ENCODE results near the gene XPO5. TPM values are rescaled to one million over a fixed set of nuclear protein-coding genes. Genes with fewer than 3 reads are reported as not detected.

The XPO5 gene
- total RNA-seq, 1 donor from 2014 or later: 54.8 TPM

DNA sequence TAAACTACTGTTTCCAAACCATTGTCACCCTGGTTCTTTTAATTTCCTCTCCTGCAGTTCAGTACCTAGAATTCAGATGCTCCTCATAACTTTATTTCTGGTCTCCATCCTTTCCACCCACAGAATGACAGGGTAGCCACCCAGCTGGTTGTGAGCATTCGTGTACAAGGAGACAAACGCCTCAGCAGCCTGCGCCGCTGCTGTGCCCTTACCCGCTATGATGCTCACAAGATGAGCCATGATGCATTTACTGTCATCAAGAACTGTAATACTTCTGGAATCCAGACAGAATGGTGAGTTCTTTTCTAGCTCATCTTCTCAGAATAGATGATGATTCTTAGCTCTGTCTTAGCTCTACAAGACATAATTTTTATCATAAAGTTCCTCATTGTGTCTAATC lies 34.6 kb upstream of the XPO5 start:
- TF ChIP-seq, protein P1, sequence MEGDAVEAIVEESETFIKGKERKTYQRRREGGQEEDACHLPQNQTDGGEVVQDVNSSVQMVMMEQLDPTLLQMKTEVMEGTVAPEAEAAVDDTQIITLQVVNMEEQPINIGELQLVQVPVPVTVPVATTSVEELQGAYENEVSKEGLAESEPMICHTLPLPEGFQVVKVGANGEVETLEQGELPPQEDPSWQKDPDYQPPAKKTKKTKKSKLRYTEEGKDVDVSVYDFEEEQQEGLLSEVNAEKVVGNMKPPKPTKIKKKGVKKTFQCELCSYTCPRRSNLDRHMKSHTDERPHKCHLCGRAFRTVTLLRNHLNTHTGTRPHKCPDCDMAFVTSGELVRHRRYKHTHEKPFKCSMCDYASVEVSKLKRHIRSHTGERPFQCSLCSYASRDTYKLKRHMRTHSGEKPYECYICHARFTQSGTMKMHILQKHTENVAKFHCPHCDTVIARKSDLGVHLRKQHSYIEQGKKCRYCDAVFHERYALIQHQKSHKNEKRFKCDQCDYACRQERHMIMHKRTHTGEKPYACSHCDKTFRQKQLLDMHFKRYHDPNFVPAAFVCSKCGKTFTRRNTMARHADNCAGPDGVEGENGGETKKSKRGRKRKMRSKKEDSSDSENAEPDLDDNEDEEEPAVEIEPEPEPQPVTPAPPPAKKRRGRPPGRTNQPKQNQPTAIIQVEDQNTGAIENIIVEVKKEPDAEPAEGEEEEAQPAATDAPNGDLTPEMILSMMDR (IDR thresholded peaks at IDR 0.05; ENCODE audit: insufficient read depth, low read length, poor library complexity, severe bottlenecking): no peak
- H3K27me3 ChIP-seq (ENCODE audit: control insufficient read depth, insufficient read depth, low read length): no peaks in the 10 kb centered on the region
- no peak for DNase-seq (ENCODE audit: low read depth)
- H3K4me3 ChIP-seq (ENCODE audit: low read depth, low read length): no peak overlapping the region
- H3K36me3 ChIP-seq (ENCODE audit: control insufficient read depth, insufficient read depth, low read length): no peaks in the 10 kb centered on the region

DNA sequence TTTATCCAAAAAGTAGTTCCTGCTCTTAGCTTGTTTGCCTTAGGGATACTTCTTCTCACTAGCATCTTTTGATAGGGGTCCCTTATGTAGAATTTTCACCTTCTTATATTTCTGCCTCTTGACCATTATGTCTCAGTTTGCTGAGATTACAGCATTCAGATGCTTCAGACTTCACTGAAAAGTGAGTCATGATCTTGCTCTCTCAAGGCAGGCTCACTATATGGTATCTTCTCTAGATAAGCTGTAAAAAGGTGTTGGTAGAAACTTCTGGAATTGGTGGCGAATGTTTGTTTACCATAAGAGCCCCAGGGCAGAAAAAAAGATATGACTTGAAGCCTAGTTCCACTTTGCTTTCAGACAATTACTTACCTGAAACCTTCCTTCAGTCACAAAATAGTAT lies 33.6 kb upstream of the XPO5 start:
- Histone ChIP-seq H3K27me3 (ENCODE audit: control insufficient read depth, insufficient read depth, low read length) (no peaks in the 10 kb centered on the region), H3K36me3 (ENCODE audit: control insufficient read depth, insufficient read depth, low read length) (no peaks in the 10 kb centered on the region), H3K4me3 (ENCODE audit: low read depth, low read length) (no peak overlapping the region)
- TF ChIP-seq, protein P1 (IDR thresholded peaks at IDR 0.05; ENCODE audit: insufficient read depth, low read length, poor library complexity, severe bottlenecking): no peak
- DNase-seq (ENCODE audit: low read depth): no peak

DNA sequence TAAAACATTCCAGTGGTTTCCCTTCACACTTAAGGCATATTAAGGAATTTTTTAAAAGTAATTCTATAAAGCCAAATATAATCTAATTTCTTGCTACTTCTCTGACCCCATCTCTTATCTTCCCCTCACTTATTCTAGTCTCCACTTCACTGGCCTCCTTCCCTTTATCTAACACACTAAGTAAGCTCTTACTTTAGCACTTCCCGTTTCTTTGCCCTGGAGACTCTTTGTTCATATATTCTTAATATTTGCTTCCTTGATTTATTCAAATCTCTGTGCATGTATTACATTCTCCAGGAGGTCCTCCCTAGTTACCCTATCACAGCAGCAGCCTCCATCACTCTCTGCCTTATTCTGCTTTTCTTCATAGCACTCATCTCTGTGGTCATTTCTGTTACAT lies 33.0 kb upstream of the XPO5 start:
- TF ChIP-seq, protein P1 (IDR thresholded peaks at IDR 0.05; ENCODE audit: insufficient read depth, low read length, poor library complexity, severe bottlenecking): no peak
- H3K4me3 ChIP-seq (ENCODE audit: low read depth, low read length): no peak overlapping the region
- H3K36me3 ChIP-seq (ENCODE audit: control insufficient read depth, insufficient read depth, low read length): no peaks in the 10 kb centered on the region
- H3K27me3 ChIP-seq (ENCODE audit: control insufficient read depth, insufficient read depth, low read length): no peaks in the 10 kb centered on the region
- no peak for DNase-seq (ENCODE audit: low read depth)

DNA sequence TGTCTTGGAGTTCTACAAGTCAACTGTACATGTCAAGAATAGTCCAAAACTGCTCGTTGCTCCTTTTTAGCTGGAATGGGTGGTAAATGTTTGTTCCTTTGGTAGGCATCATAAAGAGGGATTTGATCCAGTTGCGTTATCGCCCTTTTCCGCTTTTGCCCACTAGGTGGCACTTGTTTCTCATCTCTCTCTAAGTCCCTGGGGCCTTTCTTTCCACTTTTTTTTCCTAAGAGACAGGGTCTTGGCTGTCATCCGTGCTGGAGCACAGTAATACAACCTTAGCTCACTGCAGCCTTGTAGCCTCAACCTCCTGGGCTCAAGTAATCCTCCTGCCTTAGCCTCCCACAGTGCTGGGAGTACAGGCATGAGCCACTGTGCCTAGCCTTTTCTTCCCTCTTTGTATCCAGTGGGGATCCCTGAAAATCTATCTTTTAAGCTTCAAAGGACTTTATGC lies 32.5 kb upstream of the XPO5 start:
- TF ChIP-seq, protein P1 (IDR thresholded peaks at IDR 0.05; ENCODE audit: insufficient read depth, low read length, poor library complexity, severe bottlenecking): peak; percentile 89
- no peaks in the 10 kb centered on the region for H3K36me3 ChIP-seq (ENCODE audit: control insufficient read depth, insufficient read depth, low read length)

GRCh38 chr6:43606019-43606418 lies 30.2 kb upstream of the XPO5 start:
- no peak for DNase-seq (ENCODE audit: low read depth)
- TF ChIP-seq, protein P1 (IDR thresholded peaks at IDR 0.05; ENCODE audit: insufficient read depth, low read length, poor library complexity, severe bottlenecking): no peak

More for the DNA sequence above, 32.5 kb upstream of the XPO5 start:
- peak; percentile 55 for DNase-seq (ENCODE audit: low read depth)
- Histone ChIP-seq H3K4me3 (ENCODE audit: low read depth, low read length) (no peak overlapping the region), H3K27me3 (ENCODE audit: control insufficient read depth, insufficient read depth, low read length) (no peaks in the 10 kb centered on the region)

DNA sequence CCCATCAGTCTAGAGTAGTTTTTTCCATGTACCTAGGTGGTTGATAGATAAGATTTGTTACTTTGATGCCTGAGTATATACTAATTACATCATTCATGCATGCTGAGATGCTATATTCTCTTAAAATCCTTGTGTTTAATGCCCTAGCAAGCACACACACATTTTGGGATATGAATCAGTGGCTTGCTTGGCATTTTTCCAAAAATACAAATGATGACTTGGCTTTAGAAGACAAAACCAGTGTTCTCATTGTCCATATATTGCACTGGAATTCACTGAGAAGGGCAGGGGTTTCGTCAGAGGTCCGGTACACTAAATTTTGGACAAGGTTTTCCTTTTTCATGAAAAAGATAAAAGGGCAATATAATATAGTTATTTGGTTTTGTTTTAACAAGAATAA lies 28.3 kb upstream of the XPO5 start:
- no peak for DNase-seq (ENCODE audit: low read depth)
- TF ChIP-seq, protein P1 (IDR thresholded peaks at IDR 0.05; ENCODE audit: insufficient read depth, low read length, poor library complexity, severe bottlenecking): no peak
- H3K4me3 ChIP-seq (ENCODE audit: low read depth, low read length): no peak overlapping the region
- H3K36me3 ChIP-seq (ENCODE audit: control insufficient read depth, insufficient read depth, low read length): no peaks in the 10 kb centered on the region
- no peaks in the 10 kb centered on the region for H3K27me3 ChIP-seq (ENCODE audit: control insufficient read depth, insufficient read depth, low read length)

More at GRCh38 chr6:43606019-43606418, 30.2 kb upstream of the XPO5 start:
- no peaks in the 10 kb centered on the region for H3K27me3 ChIP-seq (ENCODE audit: control insufficient read depth, insufficient read depth, low read length)
- no peaks in the 10 kb centered on the region for H3K36me3 ChIP-seq (ENCODE audit: control insufficient read depth, insufficient read depth, low read length)
- H3K4me3 ChIP-seq (ENCODE audit: low read depth, low read length): no peak overlapping the region

All from kidney epithelial cell (primary cell).